ENCODE results near the gene CSMD2.

Gene CSMD2

DNA sequence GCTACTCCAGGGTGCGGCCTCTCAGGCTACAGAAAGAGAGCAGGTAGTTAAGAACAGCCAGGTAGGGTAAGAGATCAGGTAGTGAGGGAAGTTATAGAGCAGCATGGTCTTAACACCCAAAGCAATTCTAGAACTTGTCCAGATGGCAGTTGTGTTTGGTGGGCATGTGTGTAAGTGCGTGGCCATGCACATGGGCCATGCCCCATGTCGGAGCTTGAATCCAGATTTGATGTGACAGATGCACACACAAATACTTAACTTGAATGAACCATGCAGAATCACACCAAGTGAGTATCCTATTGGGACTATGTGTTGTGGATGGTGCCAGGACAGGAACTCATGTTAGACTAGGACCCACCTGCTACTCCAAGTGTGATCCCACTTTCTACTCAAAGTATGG lies 446.8 kb downstream of the CSMD2 start:
- H3K4me3 ChIP-seq (ENCODE audit: low read depth, low read length) = no peak overlapping the region
- no peak for TF ChIP-seq CTCF (IDR thresholded peaks at IDR 0.05; ENCODE audit: low read depth, low read length)

- H3K4me3 ChIP-seq (ENCODE audit: low read depth, low read length) = no peak overlapping the region
- TF ChIP-seq CTCF (IDR thresholded peaks at IDR 0.05; ENCODE audit: low read depth, low read length) = no peak
Observed at GRCh38 chr1:33716976-33717688, 447.9 kb downstream of the CSMD2 start.

DNA sequence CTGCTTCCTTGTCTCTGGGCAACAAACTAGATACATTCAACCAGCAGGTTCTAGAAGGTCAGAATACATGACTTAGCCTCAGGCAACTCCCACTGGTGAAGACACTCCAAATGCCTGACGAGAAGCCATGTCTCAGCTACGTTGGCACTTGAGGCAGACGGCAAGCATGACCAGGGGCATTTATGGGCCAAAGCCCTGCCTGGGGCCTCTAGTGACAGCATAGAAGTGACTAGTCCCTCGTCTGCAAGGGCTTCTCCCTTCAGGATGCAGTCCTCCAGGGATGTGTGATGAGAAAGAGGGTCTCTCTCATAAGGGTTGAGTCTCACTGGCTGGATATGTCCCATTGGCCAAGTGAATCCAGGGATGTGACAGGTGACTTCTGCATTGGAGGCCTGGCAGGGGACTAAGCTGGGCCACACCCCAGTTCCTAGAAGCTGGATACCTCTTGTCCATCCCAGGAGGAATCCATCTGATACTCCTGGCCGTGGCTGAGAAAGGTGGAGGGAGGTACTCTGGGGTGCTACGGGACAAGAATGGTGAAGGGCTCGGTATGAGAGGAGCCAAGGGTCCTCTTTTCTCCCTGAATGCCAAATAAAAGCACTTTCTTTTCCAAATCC lies 449.7 kb downstream of the CSMD2 start:
- no peak for TF ChIP-seq CTCF (IDR thresholded peaks at IDR 0.05; ENCODE audit: low read depth, low read length)
- no peak overlapping the region for H3K4me3 ChIP-seq (ENCODE audit: low read depth, low read length)

GRCh38 chr1:33714421-33714820 lies 450.6 kb downstream of the CSMD2 start:
- H3K4me3 ChIP-seq (ENCODE audit: low read depth, low read length) = no peak overlapping the region

GRCh38 chr1:33713058-33713877 lies 451.8 kb downstream of the CSMD2 start:
- no peak for TF ChIP-seq CTCF (IDR thresholded peaks at IDR 0.05; ENCODE audit: low read depth, low read length)
- H3K4me3 ChIP-seq (ENCODE audit: low read depth, low read length) = no peak overlapping the region

More at GRCh38 chr1:33714421-33714820, 450.6 kb downstream of the CSMD2 start:
- TF ChIP-seq CTCF (IDR thresholded peaks at IDR 0.05; ENCODE audit: low read depth, low read length) = no peak

DNA sequence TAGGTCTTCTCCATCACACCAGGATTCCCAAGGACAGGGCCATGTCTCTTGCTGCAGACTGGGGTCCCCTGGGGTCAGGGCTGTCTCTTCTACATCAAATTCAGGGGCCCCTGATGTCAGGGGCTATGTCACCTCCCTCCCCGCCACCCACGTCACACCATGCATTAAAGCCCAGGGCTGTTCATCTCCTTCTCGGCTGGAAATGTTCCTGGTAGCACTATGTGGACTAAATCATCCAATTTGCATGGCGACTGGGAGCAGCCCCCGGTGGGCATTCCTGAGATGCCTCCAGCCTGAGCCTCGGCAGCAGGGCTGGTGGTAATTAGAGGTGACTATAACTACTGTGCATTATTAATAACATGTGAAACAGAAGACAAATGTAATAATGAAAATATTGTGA lies 452.8 kb downstream of the CSMD2 start:
- no peak for TF ChIP-seq CTCF (IDR thresholded peaks at IDR 0.05; ENCODE audit: low read depth, low read length)
- no peak overlapping the region for H3K4me3 ChIP-seq (ENCODE audit: low read depth, low read length)

DNA sequence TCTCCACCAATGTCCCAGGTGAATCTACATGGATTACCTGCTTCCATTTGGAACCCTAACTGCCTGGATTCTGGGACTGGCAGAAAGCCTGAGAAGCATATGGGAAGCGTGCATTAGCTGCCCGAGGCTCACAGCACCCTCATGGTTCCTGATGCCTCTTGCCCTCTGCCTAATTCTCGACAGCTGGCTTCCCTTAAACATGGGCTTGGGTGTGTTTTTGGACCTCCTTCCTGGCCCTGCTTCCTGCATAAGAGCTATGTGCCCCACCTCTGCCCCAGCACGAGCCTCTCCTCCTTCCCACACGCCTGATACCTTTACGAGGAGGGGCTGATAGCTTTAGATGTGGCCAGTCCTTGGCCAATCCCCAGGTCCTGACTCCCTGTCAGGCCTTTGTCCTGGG lies 453.5 kb downstream of the CSMD2 start:
- no peak for TF ChIP-seq CTCF (IDR thresholded peaks at IDR 0.05; ENCODE audit: low read depth, low read length)
- no peak overlapping the region for H3K4me3 ChIP-seq (ENCODE audit: low read depth, low read length)

Measured in WI38 (cell line).